ENCODE results near the gene PIAS4. TPM values are rescaled to one million over a fixed set of nuclear protein-coding genes. Genes with fewer than 3 reads are reported as not detected.

PIAS4 gene
- total and polyA plus RNA-seq, 9 of the 15 experiments (the other 6 are each of a cell fraction or from before 2014, with no cell fraction given), result 0.27 to 34.9 (median 14.4) TPM

GRCh38 chr19:4051175-4052101 lies 43.9 kb downstream of the PIAS4 start (continued):
- TF ChIP-seq TSHZ1 (CRISPR knock-in tag; IDR thresholded peaks at IDR 0.05), result no peak
- no peak for TF ChIP-seq TBP (optimal IDR thresholded peaks at IDR 0.05; ENCODE audit: low read depth, low read length)
- TF ChIP-seq SREBF2 (CRISPR knock-in tag; IDR thresholded peaks at IDR 0.05), result no peak
- TF ChIP-seq EGR1 (conservative IDR thresholded peaks at IDR 0.05), result peak; percentile 71
